Measurements from ENCODE around the gene HSCB. TPM values are rescaled to one million over a fixed set of nuclear protein-coding genes. Genes with fewer than 3 reads are reported as not detected.

HSCB gene
- total and polyA plus RNA-seq, 4 donors = 12.2 to 22.1 (median 15.1) TPM

- Histone ChIP-seq H3K36me3 (ENCODE audit: control insufficient read depth in 4 of 4, insufficient read depth in 3 of 4, low read depth in 1 of 4, low read length in 3 of 4) (peaks cover 7 to 32% (median 25%) of the 10 kb centered on the region in 4 donors), H3K27ac (ENCODE audit: low read depth in 1 of 2, low read length in 2 of 2) (no peak overlapping the region), H3K27me3 (ENCODE audit: control insufficient read depth in 4 of 4, insufficient read depth in 4 of 4, low read length in 3 of 4) (no peaks in the 10 kb centered on the region), H3K9ac (ENCODE audit: low read depth in 1 of 2, low read length in 2 of 2) (no peak overlapping the region), H3K4me3 (ENCODE audit: low read depth in 1 of 3, low read length in 3 of 3) (no peak overlapping the region), H3K4me1 (ENCODE audit: control insufficient read depth in 4 of 4, insufficient read depth in 4 of 4, low read length in 3 of 4) (peaks cover 3 to 13% (median 9%) of the 10 kb centered on the region in 4 donors), H3K9me3 (ENCODE audit: control insufficient read depth in 4 of 4, low read length in 3 of 4) (no peaks in the 10 kb centered on the region)
- TF ChIP-seq SP1 (IDR thresholded peaks at IDR 0.05) (no peak), ZBTB33 (IDR thresholded peaks at IDR 0.05) (no peak), GABPA (IDR thresholded peaks at IDR 0.05 in 1 of 2, conservative IDR thresholded peaks at IDR 0.05 in 1 of 2) (no peak), MAX (IDR thresholded peaks at IDR 0.05) (no peak), NR2F2 (IDR thresholded peaks at IDR 0.05) (no peak), FOXA2 (IDR thresholded peaks at IDR 0.05) (no peak), REST (IDR thresholded peaks at IDR 0.05) (no peak)
- no peak for DNase-seq (ENCODE audit: low spot score)
- WGBS = 86% methylated on average over 3 of the region's 3 CpGs
Observed at GRCh38 chr22:28788601-28789000, 46.8 kb downstream of the HSCB start.

GRCh38 chr22:28791124-28791523 is 49.3 kb downstream of the HSCB start:
- TF ChIP-seq EGR1 (IDR thresholded peaks at IDR 0.05; ENCODE audit: low read depth in 2 of 2) (no peak), FOXA2 (IDR thresholded peaks at IDR 0.05) (no peak), NR2F2 (IDR thresholded peaks at IDR 0.05) (no peak), SP1 (IDR thresholded peaks at IDR 0.05) (no peak), RAD21 (IDR thresholded peaks at IDR 0.05) (no peak), RXRA (IDR thresholded peaks at IDR 0.05) (no peak), YY1 (IDR thresholded peaks at IDR 0.05) (no peak), HNF4G (IDR thresholded peaks at IDR 0.05) (no peak), JUND (IDR thresholded peaks at IDR 0.05) (no peak), ZBTB33 (IDR thresholded peaks at IDR 0.05) (no peak), ATF3 (IDR thresholded peaks at IDR 0.05) (no peak)
- TF ChIP-seq, protein P1, sequence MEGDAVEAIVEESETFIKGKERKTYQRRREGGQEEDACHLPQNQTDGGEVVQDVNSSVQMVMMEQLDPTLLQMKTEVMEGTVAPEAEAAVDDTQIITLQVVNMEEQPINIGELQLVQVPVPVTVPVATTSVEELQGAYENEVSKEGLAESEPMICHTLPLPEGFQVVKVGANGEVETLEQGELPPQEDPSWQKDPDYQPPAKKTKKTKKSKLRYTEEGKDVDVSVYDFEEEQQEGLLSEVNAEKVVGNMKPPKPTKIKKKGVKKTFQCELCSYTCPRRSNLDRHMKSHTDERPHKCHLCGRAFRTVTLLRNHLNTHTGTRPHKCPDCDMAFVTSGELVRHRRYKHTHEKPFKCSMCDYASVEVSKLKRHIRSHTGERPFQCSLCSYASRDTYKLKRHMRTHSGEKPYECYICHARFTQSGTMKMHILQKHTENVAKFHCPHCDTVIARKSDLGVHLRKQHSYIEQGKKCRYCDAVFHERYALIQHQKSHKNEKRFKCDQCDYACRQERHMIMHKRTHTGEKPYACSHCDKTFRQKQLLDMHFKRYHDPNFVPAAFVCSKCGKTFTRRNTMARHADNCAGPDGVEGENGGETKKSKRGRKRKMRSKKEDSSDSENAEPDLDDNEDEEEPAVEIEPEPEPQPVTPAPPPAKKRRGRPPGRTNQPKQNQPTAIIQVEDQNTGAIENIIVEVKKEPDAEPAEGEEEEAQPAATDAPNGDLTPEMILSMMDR (IDR thresholded peaks at IDR 0.05; ENCODE audit: low read depth, low read length, missing input control) = no peak
- Histone ChIP-seq H3K9me3 (ENCODE audit: control insufficient read depth in 4 of 4, low read length in 3 of 4) (no peaks in the 10 kb centered on the region), H3K27me3 (ENCODE audit: control insufficient read depth in 4 of 4, insufficient read depth in 4 of 4, low read length in 3 of 4) (no peaks in the 10 kb centered on the region), H3K27ac (ENCODE audit: low read depth in 1 of 2, low read length in 2 of 2) (no peak overlapping the region), H3K36me3 (ENCODE audit: control insufficient read depth in 4 of 4, insufficient read depth in 3 of 4, low read depth in 1 of 4, low read length in 3 of 4) (peaks cover 7 to 41% (median 34%) of the 10 kb centered on the region in 4 donors), H3K4me1 (ENCODE audit: control insufficient read depth in 4 of 4, insufficient read depth in 4 of 4, low read length in 3 of 4) (peaks cover 0 to 14% (median 8%) of the 10 kb centered on the region in 4 donors), H3K9ac (ENCODE audit: low read depth in 1 of 2, low read length in 2 of 2) (no peak overlapping the region), H3K4me3 (ENCODE audit: low read depth in 1 of 3, low read length in 3 of 3) (no peak overlapping the region)
- 94% methylated on average over 5 of the region's 5 CpGs for WGBS
- DNase-seq (ENCODE audit: low spot score) = no peak
